ENCODE data around the gene TRDMT1. TPM values are rescaled to one million over a fixed set of nuclear protein-coding genes. Genes with fewer than 3 reads are reported as not detected.

Gene TRDMT1
- total and polyA plus RNA-seq, 2 donors (not counting 1 experiment from before 2014, with no cell fraction given): 3.0 to 20.4 TPM

- no peak overlapping the region for H3K4me2 ChIP-seq (replicated peaks; ENCODE audit: low read depth, low read length, poor library complexity, severe bottlenecking)
- H4K20me1 ChIP-seq (ENCODE audit: control insufficient read depth, insufficient read depth, low read length, poor library complexity, severe bottlenecking): no peaks in the 10 kb centered on the region
- no peaks in the 10 kb centered on the region for H3K9me3 Mint-ChIP-seq (ENCODE audit: insufficient read depth)
- no peaks in the 10 kb centered on the region for H3K27me3 ChIP-seq (replicated peaks in 1 of 4; ENCODE audit: control extremely low read depth in 1 of 4, control insufficient read depth in 3 of 4, insufficient read depth in 4 of 4, low read length in 3 of 4)
- H3K27ac Mint-ChIP-seq: no peak overlapping the region
- WGBS (ENCODE audit: insufficient coverage): no CpG with 5 or more reads among the region's 1 CpG
- H3K4me3 Mint-ChIP-seq: no peak overlapping the region
- DNase-seq: no peak
- intact Hi-C loops (cut with micrococcal nuclease): no loop called here
- TF ChIP-seq CTCF (IDR thresholded peaks at IDR 0.05) (no peak), EZH2 (IDR thresholded peaks at IDR 0.05; ENCODE audit: borderline replicate concordance, insufficient read depth, low read depth, low read length, poor library complexity, severe bottlenecking) (no peak)
- ChIA-PET POLR2A (no interaction called here), CTCF (no interaction called here)
- no peak overlapping the region for H3K9ac ChIP-seq (ENCODE audit: low read length)
- H3K27me3 Mint-ChIP-seq: no peaks in the 10 kb centered on the region
- no peak overlapping the region for H3K4me3 ChIP-seq (ENCODE audit: control extremely low read depth in 1 of 5, extremely low read depth in 1 of 5, insufficient read depth in 1 of 5, low read depth in 2 of 5, low read length in 4 of 5)
- ATAC-seq (ENCODE audit: low read depth): no peak
- H3K27ac ChIP-seq (ENCODE audit: low read length in 2 of 2): no peak overlapping the region
- peaks cover 0 to 6% of the 10 kb centered on the region in 2 donors for H3K4me1 ChIP-seq (ENCODE audit: control insufficient read depth in 2 of 2, insufficient read depth in 2 of 2, low read length in 2 of 2)
- no peaks in the 10 kb centered on the region for H3K9me3 ChIP-seq (ENCODE audit: control extremely low read depth in 1 of 3, control insufficient read depth in 2 of 3, insufficient read depth in 1 of 3, low read length in 2 of 3)
- H3K36me3 ChIP-seq (replicated peaks in 1 of 2; ENCODE audit: control extremely low read depth in 1 of 2, control insufficient read depth in 1 of 2, extremely low read depth in 1 of 2, insufficient read depth in 2 of 2, low read length in 1 of 2): peaks cover 0 to 5% of the 10 kb centered on the region in 2 experiments
- H2AFZ ChIP-seq (ENCODE audit: insufficient read depth, low read depth, low read length, poor library complexity, severe bottlenecking): no peak overlapping the region
- peaks cover 17% of the 10 kb centered on the region for H3K79me2 ChIP-seq (ENCODE audit: control insufficient read depth, insufficient read depth, low read length)
- peaks cover 10% of the 10 kb centered on the region for H3K4me1 Mint-ChIP-seq
These were observed 16.3 kb upstream of the TRDMT1 start for GRCh38 chr10:17217631-17218232.

GRCh38 chr10:17216901-17217395 is 15.5 kb upstream of the TRDMT1 start:
- Mint-ChIP-seq H3K9me3 (ENCODE audit: insufficient read depth) (no peaks in the 10 kb centered on the region), H3K4me1 (peaks cover 7% of the 10 kb centered on the region), H3K4me3 (no peak overlapping the region), H3K27ac (no peak overlapping the region), H3K27me3 (no peaks in the 10 kb centered on the region)
- Histone ChIP-seq H3K27ac (ENCODE audit: low read length in 2 of 2) (no peak overlapping the region), H3K4me1 (ENCODE audit: control insufficient read depth in 2 of 2, insufficient read depth in 2 of 2, low read length in 2 of 2) (peaks cover 0 to 6% of the 10 kb centered on the region in 2 donors), H3K4me3 (ENCODE audit: control extremely low read depth in 1 of 5, extremely low read depth in 1 of 5, insufficient read depth in 1 of 5, low read depth in 2 of 5, low read length in 4 of 5) (no peak overlapping the region), H3K4me2 (replicated peaks; ENCODE audit: low read depth, low read length, poor library complexity, severe bottlenecking) (no peak overlapping the region), H3K9me3 (ENCODE audit: control extremely low read depth in 1 of 3, control insufficient read depth in 2 of 3, insufficient read depth in 1 of 3, low read length in 2 of 3) (no peaks in the 10 kb centered on the region), H3K36me3 (replicated peaks in 1 of 2; ENCODE audit: control extremely low read depth in 1 of 2, control insufficient read depth in 1 of 2, extremely low read depth in 1 of 2, insufficient read depth in 2 of 2, low read length in 1 of 2) (peaks cover 0 to 5% of the 10 kb centered on the region in 2 experiments), H2AFZ (ENCODE audit: insufficient read depth, low read depth, low read length, poor library complexity, severe bottlenecking) (no peak overlapping the region), H3K79me2 (ENCODE audit: control insufficient read depth, insufficient read depth, low read length) (peaks cover 12% of the 10 kb centered on the region), H4K20me1 (ENCODE audit: control insufficient read depth, insufficient read depth, low read length, poor library complexity, severe bottlenecking) (no peaks in the 10 kb centered on the region), H3K27me3 (replicated peaks in 1 of 4; ENCODE audit: control extremely low read depth in 1 of 4, control insufficient read depth in 3 of 4, insufficient read depth in 4 of 4, low read length in 3 of 4) (no peaks in the 10 kb centered on the region), H3K9ac (ENCODE audit: low read length) (no peak overlapping the region)
- DNase-seq (no peak), ATAC-seq (ENCODE audit: low read depth) (no peak)
- POLR2A ChIA-PET: no interaction called here
- intact Hi-C loops (cut with micrococcal nuclease): loop anchor here (1.0 kb wide), 2 partner anchors 11 kb away; partner anchors contain the start of gene VIM
- TF ChIP-seq EZH2 (IDR thresholded peaks at IDR 0.05; ENCODE audit: borderline replicate concordance, insufficient read depth, low read depth, low read length, poor library complexity, severe bottlenecking): no peak
- TF ChIP-seq CTCF (IDR thresholded peaks at IDR 0.05): no peak
- CTCF ChIA-PET: interaction anchor here (0.9 kb wide), 1 partner anchor 10 kb away, joined by 3 read pairs; no protein-coding TSS in a partner anchor
- 100% methylated on average over 2 of the region's 6 CpGs for WGBS (ENCODE audit: insufficient coverage)

Measured in B cell (primary cell).